GM19324 (cell line): ENCODE data around the gene TUBGCP6.
"Not testable (repeated sequence)": the region's sequence is repeated elsewhere in the genome, so short reads cannot be mapped to it uniquely, and the experiment has no call there.

ENCODE experiments used
- ATAC-seq: cut with Tn5 transposase; IDR thresholded peaks from one replicate; pipeline ENCODE4 v1.9.1; 2021; ENCODE audit warnings: mild to moderate bottlenecking, moderate library complexity; ENCODE audit not compliant: unreplicated experiment, low FRiP score

Gene TUBGCP6

GRCh38 chr22:50171965-50172421, 72.8 kb downstream of the TUBGCP6 start:
- ATAC-seq: no peak

- ATAC-seq: no peak
Measured at GRCh38 chr22:50171319-50171964, 73.4 kb downstream of the TUBGCP6 start.

GRCh38 chr22:50170453-50171318, 74.1 kb downstream of the TUBGCP6 start, which contains the start of gene PANX2:
PANX2 (plus strand) TSS chr22:50170731; CDS start chr22:50170731, 0 bp downstream.
- ATAC-seq: no peak

GRCh38 chr22:50169774-50170341, 75.0 kb downstream of the TUBGCP6 start:
- ATAC-seq: no peak

DNA sequence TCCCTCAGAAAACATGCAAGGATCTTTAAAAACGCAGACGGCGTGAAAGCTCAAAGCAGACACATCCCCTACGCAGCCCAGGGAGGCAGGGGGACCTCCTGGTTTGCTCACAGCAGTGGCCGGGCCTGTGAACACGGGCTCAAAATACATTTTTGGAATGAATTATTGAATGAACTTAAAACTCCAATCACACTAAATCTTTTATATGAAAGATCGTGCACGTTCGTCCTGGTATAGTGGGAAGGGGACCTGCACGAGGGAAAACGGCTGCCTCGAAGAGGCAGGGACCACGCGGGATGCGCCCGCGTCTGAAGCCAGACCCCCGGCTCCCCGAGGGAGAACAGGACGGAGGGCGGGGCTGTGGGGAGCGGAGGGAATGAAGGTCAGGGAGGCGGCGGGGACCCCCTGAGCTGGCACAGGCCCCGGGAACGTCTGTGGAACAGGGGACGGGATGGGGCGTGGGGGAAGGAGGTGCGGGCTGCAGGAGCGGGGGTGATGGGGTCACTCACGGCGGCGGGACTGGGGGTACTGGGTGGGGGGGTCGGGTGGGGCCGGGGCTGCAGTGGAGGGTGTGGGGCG, 75.6 kb downstream of the TUBGCP6 start:
- ATAC-seq: no peak

DNA sequence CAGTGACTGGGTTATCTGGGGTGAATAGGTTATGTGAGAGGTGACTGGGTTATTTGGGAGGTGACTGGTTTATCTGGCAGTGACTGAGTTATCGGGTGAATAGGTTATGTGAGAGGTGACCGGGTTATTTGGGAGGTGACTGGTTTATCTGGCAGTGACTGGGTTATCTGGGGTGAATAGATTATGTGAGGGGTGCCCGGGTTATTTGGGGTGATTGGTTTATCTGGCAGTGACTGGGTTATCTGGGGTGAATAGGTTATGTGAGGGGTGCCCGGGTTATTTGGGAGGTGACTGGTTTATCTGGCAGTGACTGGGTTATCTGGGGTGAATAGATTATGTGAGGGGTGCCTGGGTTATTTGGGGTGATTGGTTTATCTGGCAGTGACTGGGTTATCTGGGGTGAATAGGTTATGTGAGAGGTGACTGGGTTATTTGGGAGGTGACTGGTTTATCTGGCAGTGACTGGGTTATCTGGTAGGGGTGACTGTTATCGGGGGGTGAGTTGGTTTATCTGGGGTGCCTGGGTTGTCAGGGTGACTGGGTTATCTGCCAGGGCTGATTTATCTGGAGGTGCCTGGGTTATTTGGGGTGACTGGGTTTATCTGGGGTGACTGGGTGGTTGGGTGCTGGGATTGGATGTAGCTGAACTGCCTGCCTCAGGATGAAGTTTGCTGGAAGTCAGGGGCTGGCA, 76.2 kb downstream of the TUBGCP6 start:
- ATAC-seq: not testable (repeated sequence)

GRCh38 chr22:50167689-50168489, 76.9 kb downstream of the TUBGCP6 start:
- no peak for ATAC-seq
